NOMO-1 (cell line): ENCODE measurements around the gene CGB5.
"Not testable (repeated sequence)": the region's sequence is repeated elsewhere in the genome, so short reads cannot be mapped to it uniquely, and the experiment has no call there.

Source experiments
- DNase-seq, 2 experiments: peaks; one replicate each; lab custom pipeline; 2025; ENCODE audit not compliant: unreplicated experiment in 2 of 2; lab: John Stamatoyannopoulos, UW

CGB5 gene

DNA sequence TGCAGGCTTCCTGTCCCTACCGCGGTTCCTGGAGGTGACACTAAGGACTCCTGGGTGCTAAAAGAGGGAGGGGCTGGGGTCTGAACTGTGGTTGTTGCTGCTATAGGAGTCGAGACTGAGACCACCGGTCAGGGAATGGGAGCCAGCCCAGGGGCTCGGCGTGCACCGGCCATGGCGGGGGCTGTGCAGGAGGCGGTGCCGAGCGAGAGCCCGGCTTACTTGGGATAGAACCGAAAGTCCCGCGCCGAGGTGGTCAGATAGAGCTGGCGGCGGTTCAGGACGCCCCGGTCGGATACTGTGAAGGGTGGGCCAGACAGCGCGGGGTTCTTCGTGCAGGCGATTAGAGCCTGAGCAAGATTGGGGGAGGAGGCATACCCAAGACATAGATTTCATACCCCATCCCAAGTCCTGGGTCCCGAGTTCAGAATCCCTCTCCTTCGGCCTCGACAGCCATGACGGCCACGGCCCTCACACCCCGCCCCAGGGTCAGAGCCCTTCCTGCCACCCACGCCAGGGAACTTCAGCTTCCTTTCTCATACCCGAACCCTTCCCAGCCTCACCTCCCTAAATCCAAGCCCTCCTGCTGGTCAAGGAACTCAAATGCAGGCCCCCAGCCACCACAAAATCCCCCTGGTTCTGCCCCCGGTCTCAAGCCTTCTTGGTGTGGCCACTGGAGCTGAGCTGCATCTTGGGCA, 13.4 kb downstream of the CGB5 start:
- DNase-seq = not testable (repeated sequence)

DNA sequence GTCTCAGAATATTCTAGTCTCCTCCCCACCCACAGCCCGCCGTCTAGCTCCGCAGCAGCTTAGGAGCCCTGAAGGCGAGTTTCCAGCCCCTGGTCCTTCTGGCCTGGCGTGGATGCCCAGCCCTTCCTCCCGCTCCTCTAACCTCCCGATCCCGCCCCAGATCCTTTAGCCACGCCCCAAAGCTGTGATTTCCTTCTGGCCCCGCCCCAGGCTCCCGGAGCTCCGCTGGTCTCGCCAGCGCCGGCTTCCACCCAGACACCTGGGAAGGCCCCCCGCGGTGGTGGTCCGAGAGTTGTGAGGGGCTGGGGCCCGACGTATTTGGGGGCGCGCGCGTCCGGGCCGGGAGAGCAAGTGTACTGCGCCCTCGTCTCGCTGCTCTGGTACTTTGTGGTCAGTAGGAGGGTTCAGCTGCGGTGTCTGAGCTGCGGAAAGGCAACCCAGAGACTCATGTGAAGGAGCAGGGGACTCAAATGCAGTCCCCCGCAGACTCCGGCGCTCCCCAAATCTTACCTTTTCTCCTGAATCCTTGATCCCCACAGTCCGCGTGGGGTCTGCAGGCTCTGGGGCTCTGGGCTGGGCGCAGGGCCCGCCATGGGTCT, 14.1 kb downstream of the CGB5 start, which contains the start of gene CGB7:
TSS of gene CGB7 (minus strand) at position 114 of the 599 bp plus-strand sequence. CDS start 2,374 bp downstream, outside the sequence.
- DNase-seq = no peak

DNA sequence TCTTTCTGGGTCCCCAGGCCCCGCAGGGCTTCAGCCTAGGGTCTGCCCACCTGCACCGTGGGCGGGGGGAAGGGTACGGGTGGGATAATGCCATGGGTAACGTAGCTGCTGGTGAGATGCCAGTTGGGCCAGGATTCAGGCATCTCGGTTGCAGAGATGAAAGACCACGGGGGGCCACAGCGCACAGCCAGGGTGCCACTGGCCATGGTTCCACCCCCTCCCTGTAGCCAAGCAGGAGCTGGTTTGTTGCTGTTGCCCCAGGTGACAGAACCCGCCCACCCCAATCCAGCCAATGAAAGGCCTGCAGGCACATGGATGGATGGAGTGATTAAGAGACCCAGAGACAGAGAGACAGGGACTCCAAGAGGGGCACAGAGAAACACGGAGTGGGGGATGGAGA, 14.9 kb downstream of the CGB5 start:
- DNase-seq = no peak

DNA sequence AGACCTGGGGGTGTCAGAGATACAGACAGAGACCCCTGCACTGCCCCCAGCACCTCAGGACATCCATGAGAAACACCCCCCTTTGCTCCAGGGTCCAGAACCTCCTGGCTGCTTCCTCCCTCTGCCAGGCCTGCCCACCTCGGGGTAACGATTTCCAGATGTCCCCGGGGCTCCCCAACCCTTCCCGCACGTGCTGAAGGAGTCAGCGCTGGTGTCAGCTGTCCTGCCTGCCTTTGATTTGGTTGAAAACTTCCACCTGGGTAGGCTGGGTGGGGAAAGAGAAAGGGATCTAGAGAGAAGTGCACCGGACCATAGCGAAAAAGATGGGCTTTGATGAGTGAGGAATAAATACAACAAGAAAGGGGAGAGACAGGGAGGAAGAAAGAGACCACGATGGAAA, 15.4 kb downstream of the CGB5 start:
- DNase-seq = no peak

DNA sequence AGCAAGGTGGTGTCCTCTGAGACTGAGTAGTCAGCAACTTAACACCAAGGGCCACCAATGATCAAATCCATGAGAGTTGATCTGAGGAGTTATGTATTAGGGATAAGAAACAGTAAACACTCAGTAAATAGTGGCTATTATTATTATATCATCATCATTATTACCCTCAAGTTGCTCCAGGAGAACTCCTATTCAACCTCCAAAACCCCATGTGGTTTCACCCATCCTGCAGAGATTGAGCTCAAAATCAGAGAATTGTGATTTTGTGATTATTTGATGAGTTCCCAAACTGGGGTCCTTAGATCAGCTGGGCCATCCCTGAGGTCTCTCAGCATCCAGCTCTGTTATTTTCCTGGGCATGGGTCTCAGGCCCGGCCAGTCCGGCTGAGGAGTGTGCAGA, 17.4 kb downstream of the CGB5 start:
- DNase-seq = no peak

DNA sequence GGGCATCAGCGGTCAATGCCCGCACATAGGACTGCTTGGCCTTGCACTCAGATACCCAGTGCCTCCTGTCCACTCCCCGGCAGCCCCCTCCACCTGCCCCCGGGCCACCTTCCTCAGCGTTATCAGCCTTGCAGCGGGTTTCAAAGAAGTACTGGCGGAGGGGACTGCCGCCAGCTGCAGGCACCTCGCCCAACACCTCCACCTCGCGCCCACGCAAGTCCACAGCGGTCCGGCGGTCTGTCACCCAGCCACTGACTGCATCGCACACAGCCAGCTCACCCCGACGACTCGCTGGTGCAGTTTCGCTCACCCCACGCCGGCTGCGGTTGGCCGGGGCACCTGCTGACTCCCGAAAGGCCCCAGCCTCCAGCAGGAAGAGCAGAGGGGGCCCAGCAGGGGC, 17.8 kb downstream of the CGB5 start:
- no peak for DNase-seq

- no peak for DNase-seq
These were observed 20.5 kb downstream of the CGB5 start for GRCh38 chr19:49064029-49064629.

DNA sequence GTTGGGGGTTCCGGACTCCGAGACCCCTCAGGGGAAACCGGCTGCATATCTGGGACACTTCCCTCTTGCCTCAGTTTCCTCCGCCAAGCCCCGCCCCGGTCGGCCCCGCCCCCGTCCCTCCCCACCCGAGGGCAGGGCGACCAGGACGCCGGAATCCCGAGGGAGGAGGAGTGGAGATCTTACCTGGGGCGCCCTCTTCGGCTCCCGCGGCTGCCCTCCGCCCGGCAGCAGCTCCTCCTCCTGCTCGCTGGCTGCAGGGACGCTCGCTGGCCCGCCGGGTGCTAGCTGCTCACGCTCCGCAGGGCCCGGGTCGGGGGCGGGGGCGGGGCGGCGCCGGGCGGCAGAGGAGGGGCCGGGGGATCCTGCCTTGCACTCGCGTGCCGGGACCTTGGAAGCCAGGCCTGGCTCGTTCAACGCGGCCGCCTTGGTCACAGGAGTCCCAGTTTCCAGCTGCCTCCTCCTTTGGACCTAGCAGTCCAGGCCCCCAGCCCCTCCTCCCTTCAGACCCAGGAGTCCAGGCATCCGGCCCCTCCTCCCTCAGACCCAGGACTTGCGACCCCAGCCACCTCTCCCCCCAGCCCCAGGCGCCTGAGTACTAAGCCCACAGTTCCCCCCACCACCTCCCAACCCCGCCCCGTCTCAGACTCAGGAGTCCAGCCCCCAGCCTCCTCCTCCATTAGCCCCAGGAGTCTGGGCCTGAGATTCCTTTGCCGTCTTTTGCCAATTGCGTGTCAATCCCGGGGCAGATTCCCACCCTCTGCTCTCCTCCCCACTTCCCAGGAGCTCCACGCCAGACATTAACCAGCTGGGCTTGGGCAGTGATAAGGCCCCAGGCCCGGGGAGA, 21.3 kb downstream of the CGB5 start, which contains the start of gene NTF4:
TSS of gene NTF4 (minus strand) at position 51 of the 844 bp plus-strand sequence. CDS start 2,821 bp downstream, outside the sequence.
- DNase-seq = no peak

- no peak for DNase-seq
These were observed 22.4 kb downstream of the CGB5 start for GRCh38 chr19:49065905-49066512.

DNA sequence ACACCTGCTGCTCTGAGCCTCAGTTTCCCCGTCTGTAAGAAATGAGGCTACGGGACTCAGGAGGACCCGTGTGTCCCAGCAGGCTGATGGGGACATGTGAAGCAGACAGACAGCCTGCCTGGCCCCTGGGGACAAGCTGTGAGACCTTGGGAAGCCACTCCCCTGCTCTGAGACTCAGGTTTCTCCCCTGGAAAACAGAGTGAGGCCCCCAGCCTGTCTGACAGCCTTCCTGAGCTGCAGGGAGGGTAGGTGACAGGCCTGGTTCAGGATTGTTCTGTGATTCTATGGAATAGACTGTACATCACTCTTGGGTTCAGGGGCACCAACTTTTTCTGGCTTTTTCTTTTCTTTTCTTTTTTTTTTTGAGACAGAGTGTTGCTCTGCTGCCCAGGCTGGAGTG, 23.9 kb downstream of the CGB5 start:
- DNase-seq = no peak

- no peak for DNase-seq
These were observed 25.4 kb downstream of the CGB5 start for GRCh38 chr19:49069026-49069425.

DNA sequence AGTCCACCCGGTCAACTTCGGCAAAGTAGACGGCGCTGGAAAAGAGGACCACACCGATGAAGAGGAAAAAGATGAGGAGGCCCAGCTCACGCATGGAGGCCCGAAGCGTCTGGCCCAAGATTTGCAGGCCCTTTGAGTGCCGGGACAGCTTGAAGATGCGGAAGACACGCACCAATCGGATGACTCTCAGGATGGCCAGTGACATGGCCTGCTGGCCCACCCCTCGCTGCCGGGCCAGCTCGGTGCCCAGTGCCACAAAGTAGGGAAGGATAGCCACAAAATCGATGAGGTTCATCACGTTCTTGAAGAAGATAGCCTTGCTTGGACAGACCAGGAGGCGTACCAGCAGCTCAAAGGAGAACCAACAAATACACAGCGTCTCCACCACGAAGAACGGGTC, 26.8 kb downstream of the CGB5 start:
- DNase-seq = no peak

- DNase-seq = no peak
These were observed 28.4 kb downstream of the CGB5 start for GRCh38 chr19:49071860-49072547.

DNA sequence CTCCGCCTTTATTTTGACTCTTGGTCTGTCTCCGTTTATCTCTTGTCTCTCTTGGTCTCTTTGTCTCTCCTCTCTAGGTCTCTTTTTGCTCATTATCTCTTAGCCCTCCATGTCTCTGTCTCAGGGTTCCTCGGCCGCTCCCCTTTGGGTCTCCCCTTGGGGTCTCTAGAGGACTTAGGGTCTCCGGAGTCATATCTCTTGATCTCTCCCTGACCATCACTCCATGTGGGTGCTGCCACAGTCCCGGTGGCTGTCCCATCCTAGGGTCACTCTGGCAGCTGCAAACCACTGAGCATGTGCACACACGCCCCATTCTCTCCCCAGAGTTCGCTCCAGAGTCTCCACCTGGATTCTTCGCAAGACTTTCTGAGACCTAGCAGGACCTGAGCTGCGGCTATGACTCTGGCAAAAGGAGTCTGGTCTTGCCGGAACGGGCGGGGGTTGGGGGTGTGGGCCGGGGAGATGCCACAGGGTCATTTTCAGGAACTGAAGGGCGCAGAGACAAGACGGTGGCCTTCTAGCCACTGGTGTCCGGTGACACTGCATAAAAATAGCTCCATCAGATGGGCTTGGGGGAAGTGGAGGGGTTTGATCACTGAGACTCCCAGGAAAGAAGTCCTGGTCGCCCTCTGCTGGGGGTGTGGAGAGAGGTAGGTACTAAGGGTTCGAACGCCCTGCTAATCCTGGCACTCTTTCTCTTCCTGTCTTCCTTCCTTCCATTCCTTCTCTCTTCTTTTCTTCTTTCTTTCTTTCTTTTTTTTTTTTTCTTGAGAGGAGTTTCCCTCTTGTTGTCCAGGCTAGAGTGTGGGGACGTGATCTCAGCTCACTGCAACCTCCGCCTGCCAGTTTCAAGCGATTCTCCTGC, 30.1 kb downstream of the CGB5 start:
- DNase-seq = peak; percentile 15 to 30

DNA sequence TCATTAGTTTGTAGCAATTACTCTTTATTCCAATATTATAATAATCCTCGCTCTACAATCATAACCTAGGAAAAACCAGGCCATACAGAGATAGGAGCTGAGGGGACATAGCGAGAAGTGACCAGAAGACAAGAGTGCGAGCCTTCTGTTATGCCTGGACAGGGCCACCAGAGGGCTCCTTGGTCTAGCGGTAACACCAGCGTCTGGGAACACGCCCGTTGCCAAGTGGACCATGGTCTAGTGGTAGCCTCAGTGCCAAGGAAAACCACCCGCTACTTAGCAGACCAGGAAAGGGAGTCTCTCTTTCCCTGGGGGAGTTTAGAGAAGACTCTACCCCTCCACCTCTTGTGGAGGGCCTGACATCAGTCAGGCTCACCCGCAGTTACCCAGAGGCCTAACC, 31.2 kb downstream of the CGB5 start:
- not testable (repeated sequence) for DNase-seq

DNA sequence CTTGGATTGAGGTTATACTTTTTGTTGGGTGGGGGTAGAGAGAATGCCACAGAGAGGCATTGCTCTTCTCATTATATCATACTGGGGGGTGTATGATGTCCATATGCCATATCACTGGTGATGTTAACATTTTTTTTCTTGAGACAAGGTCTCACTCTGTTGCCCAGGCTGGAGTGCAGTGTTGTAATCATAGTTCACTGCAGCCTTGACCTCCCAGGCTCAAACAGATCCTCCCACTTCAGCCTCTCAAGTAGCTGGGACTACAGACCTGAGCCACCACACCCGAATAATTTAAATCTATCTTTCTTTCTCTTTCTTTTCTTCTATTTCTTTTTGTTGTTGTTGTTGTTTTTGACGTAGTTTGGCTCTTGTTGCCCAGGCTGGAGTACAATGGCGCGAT, 36.7 kb downstream of the CGB5 start:
- DNase-seq = no peak

GRCh38 chr19:49081273-49081672, 37.6 kb downstream of the CGB5 start:
- no peak for DNase-seq

- DNase-seq = no peak
These were observed 40.8 kb downstream of the CGB5 start for GRCh38 chr19:49084206-49085019.
